ENCODE data around the gene HDAC7. TPM values are rescaled to one million over a fixed set of nuclear protein-coding genes. Genes with fewer than 3 reads are reported as not detected.
A peak's percentile ranks its signal among the peaks of the same experiment; 100 is the strongest.
"Not testable (repeated sequence)": the region's sequence is repeated elsewhere in the genome, so short reads cannot be mapped to it uniquely, and the experiment has no call there.

Gene HDAC7
- total RNA-seq, 1 donor from 2014 or later, result 76.0 TPM

DNA sequence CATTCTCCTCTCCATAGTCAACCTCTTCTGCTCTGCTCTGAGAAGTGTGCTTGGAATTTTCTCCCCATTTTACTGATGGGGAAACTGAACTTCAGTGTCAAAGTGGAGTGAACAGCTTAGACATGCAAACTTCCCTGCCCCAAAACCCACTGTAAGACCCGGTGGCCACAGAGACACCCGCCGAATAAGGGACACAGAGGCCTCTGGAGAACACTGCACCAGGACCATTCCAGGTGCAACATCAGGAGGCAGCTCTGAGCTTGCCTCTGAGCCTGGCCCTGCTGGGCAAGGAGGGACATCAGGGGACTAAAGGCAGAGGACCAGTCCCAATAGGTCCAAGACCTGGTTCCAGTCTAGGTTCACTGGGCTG lies 1.7 kb downstream of the HDAC7 start:
- DNase-seq (ENCODE audit: low read depth, low spot score), result no peak
- Mint-ChIP-seq H3K27ac (ENCODE audit: unreplicated experiment) (no peak overlapping the region), H3K27me3 (ENCODE audit: low read depth) (no peaks in the 10 kb centered on the region), H3K4me3 (peak overlapping the region; percentile 95), H3K9me3 (no peaks in the 10 kb centered on the region), H3K4me1 (peaks cover 74% of the 10 kb centered on the region), H3K36me3 (ENCODE audit: low read depth) (no peaks in the 10 kb centered on the region)
- TF ChIP-seq, protein P1, sequence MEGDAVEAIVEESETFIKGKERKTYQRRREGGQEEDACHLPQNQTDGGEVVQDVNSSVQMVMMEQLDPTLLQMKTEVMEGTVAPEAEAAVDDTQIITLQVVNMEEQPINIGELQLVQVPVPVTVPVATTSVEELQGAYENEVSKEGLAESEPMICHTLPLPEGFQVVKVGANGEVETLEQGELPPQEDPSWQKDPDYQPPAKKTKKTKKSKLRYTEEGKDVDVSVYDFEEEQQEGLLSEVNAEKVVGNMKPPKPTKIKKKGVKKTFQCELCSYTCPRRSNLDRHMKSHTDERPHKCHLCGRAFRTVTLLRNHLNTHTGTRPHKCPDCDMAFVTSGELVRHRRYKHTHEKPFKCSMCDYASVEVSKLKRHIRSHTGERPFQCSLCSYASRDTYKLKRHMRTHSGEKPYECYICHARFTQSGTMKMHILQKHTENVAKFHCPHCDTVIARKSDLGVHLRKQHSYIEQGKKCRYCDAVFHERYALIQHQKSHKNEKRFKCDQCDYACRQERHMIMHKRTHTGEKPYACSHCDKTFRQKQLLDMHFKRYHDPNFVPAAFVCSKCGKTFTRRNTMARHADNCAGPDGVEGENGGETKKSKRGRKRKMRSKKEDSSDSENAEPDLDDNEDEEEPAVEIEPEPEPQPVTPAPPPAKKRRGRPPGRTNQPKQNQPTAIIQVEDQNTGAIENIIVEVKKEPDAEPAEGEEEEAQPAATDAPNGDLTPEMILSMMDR (conservative IDR thresholded peaks at IDR 0.05), result no peak

DNA sequence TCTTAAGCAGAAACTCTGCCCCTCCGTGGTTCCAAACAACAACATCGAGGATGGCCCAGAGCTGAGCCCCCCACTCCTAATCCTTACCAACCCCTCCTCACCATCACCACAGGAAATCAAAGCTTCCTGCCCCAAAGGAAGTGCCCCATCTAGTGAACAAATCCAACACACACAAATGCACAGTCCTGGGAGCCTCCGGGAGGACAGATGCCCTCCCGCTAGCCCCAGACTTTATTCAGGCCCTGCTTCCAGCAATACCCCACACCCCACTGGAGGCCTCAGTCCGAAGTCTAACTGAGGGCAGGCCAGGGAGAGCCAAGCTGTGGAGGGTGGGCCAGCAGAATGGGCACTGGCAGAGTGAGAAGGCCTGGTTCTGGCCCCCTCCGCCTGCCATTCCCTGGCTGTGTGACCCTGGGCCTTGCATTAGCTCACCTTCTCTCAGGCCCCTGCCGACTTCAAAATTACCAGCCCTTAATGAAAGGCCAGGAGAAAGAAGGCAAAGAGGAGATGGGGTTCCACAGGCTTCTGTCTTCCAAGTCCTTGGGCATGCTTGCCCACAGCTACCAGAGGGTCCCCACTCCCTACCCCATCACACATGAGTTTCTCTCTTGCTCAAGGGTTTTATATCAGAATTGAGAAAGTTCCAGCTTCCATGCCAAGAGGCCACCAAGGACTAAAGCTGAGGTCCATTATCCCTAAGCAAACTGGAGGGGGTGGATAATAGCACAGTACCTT lies 2.3 kb downstream of the HDAC7 start:
- TF ChIP-seq, protein P1 (conservative IDR thresholded peaks at IDR 0.05), result no peak

DNA sequence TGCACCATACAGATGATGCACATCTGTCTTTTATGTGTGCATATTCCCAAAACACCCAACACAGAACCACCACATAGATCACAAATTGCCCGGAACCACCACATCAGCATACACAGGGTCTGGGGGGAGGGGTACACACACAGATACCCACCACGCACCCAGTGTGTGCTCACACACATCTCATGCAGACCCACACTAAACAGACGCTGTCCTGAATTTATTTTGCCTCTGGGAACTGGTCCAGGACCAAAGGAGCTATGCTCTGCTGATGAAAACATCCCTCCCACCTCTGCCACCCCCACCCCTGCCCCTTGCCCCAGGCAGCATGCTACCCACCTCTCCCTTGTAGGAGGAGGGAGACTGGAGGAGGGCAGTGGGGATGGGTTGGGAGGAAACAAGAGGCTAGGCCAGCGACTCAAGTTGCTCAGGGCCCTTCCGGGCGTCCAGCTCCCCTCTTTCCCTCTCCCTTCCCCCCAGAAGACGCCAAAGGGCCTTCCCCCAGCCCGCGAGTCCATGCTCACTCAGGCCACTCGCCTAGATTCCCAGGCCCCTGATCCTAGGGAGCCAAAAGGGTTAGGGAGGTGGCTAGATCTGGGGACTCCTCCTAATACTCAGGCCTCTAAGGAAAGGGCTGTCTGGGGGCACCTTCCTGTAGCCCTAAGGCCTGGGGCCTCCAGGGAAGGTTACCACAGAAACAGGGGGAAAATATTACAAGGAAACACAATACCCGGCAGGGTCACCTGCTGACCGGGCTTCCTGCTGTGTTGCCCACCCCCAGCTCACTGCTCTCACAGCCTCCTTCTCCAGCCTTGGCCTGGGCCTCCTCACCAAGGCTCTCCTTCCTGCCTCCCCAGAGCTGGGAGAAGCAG lies 3.1 kb downstream of the HDAC7 start:
- Mint-ChIP-seq H3K36me3 (ENCODE audit: low read depth) (no peaks in the 10 kb centered on the region), H3K27me3 (ENCODE audit: low read depth) (no peaks in the 10 kb centered on the region), H3K4me3 (peak overlapping the region; percentile 95), H3K9me3 (no peaks in the 10 kb centered on the region), H3K27ac (ENCODE audit: unreplicated experiment) (peak overlapping the region; percentile 78), H3K4me1 (peaks cover 71% of the 10 kb centered on the region)
- TF ChIP-seq, protein P1 (conservative IDR thresholded peaks at IDR 0.05), result no peak
- DNase-seq (ENCODE audit: low read depth, low spot score), result no peak

More for the DNA sequence above, 2.3 kb downstream of the HDAC7 start:
- Mint-ChIP-seq H3K36me3 (ENCODE audit: low read depth) (no peaks in the 10 kb centered on the region), H3K27me3 (ENCODE audit: low read depth) (no peaks in the 10 kb centered on the region), H3K4me3 (peak overlapping the region; percentile 95), H3K9me3 (no peaks in the 10 kb centered on the region), H3K4me1 (peaks cover 72% of the 10 kb centered on the region), H3K27ac (ENCODE audit: unreplicated experiment) (peak overlapping the region; percentile 63)
- no peak for DNase-seq (ENCODE audit: low read depth, low spot score)

DNA sequence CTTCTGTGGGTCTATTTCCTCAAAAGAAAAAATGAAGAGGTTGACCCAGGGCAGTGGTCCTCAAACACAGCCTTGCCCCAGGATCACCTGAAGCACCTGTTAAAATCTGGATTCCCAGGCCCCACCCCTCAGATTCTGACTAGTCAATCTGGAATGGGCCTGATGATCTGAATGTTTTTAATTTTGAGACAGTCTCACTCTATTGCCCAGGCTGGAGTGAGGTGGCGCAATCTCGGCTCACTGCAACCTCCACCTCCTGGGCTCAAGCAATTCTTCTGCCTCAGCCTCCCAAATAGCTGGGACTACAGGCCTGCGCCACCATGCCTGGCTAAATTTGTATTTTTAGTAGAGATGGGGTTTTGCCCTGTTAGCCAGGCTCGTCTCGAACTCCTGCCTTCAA lies 4.3 kb downstream of the HDAC7 start:
- not testable (repeated sequence) for DNase-seq (ENCODE audit: low read depth, low spot score); H3K27me3 Mint-ChIP-seq (ENCODE audit: low read depth); H3K27ac Mint-ChIP-seq (ENCODE audit: unreplicated experiment); H3K9me3 Mint-ChIP-seq; H3K36me3 Mint-ChIP-seq (ENCODE audit: low read depth)
- peaks cover 71% of the 10 kb centered on the region for H3K4me1 Mint-ChIP-seq
- H3K4me3 Mint-ChIP-seq, result peak overlapping the region; percentile 53

DNA sequence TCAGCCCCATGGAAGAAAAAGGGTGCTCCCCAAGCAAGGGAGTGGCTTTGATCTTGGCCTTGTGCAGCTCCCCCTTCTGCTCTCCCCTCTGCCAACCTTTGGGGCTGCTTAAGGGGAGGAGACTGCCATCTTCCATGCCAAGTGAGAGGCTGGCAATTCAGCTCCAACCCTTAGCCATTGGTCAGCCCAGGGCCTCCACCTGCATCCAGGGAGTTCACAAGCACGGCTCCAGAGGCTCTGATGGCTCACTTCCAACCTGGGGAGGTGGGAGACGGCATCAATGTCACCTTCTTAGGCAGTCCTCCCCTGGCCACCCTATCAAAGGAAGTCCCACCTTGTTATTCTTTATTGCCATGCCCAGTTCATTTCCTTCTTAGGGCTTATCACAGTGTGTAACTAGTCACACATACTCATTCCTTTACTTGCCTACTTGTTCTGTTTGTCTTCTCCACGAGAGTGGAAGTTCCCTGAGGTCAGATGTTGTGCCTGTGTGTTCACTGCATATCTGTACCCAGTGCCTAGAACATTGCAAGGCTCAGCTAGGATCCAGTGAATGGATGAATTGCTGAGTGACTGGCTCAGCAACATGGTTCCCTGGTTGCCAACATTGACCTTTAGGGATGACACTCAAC lies 5.0 kb downstream of the HDAC7 start:
- peak overlapping the region; percentile 53 for H3K4me3 Mint-ChIP-seq
- TF ChIP-seq, protein P1 (conservative IDR thresholded peaks at IDR 0.05), result no peak
- no peak for DNase-seq (ENCODE audit: low read depth, low spot score)
- H3K4me1 Mint-ChIP-seq, result peaks cover 68% of the 10 kb centered on the region
- no peaks in the 10 kb centered on the region for H3K36me3 Mint-ChIP-seq (ENCODE audit: low read depth)
- H3K27ac Mint-ChIP-seq (ENCODE audit: unreplicated experiment), result peak overlapping the region; percentile 41
- no peaks in the 10 kb centered on the region for H3K27me3 Mint-ChIP-seq (ENCODE audit: low read depth)
- no peaks in the 10 kb centered on the region for H3K9me3 Mint-ChIP-seq
